Measurements from ENCODE around the gene CD47.

DNA sequence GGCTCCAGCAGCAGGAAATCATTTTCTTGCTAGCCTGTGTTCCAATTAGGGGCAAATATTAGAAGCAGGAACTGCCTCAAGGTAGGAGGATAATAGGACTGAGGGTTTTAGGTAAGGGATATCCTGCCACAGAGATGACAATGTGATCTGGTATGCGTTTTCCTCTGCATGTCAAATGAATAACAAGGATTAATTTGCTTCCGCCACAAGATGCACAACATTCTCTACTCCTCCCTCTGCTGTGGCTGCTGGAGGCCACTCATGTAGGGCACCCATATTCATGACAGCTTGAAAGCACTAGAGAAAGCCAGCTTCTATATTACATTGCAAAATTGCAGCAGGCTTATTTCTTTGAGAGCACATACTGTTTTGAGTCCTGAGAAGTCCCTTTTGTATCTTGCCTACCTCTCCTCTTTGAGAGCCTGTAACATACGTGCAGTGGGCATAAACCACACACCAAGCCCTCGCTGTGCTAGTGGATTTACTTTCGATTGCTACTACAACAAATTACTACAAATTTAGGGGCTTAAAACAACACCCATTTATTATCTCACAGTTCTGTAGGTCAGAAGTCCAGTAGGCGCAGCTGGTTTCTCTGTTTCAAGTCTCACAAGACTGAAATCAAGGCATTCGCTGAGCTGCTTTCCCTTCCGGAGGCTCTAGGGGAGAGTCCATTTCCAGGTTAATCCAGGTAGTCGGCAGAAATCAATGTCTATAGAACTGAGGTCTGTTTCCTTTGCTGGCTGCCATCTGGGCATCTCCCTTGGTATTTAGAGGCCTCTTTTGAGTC, 5.9 kb upstream of the CD47 start:
- TF ChIP-seq RFX5 (IDR thresholded peaks at IDR 0.05; ENCODE audit: low read depth, low read length) (no peak), SMC3 (IDR thresholded peaks at IDR 0.05; ENCODE audit: low read depth, low read length) (no peak), POLR2A (IDR thresholded peaks at IDR 0.05; ENCODE audit: low read depth, low read length) (no peak), CHD1 (IDR thresholded peaks at IDR 0.05; ENCODE audit: low read depth, low read length) (no peak), MXI1 (IDR thresholded peaks at IDR 0.05; ENCODE audit: borderline replicate concordance, low read depth, low read length) (no peak)
- TF ChIP-seq, protein P1, sequence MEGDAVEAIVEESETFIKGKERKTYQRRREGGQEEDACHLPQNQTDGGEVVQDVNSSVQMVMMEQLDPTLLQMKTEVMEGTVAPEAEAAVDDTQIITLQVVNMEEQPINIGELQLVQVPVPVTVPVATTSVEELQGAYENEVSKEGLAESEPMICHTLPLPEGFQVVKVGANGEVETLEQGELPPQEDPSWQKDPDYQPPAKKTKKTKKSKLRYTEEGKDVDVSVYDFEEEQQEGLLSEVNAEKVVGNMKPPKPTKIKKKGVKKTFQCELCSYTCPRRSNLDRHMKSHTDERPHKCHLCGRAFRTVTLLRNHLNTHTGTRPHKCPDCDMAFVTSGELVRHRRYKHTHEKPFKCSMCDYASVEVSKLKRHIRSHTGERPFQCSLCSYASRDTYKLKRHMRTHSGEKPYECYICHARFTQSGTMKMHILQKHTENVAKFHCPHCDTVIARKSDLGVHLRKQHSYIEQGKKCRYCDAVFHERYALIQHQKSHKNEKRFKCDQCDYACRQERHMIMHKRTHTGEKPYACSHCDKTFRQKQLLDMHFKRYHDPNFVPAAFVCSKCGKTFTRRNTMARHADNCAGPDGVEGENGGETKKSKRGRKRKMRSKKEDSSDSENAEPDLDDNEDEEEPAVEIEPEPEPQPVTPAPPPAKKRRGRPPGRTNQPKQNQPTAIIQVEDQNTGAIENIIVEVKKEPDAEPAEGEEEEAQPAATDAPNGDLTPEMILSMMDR (conservative IDR thresholded peaks at IDR 0.05; ENCODE audit: low read depth, low read length), result no peak
- TF ChIP-seq, protein P2, sequence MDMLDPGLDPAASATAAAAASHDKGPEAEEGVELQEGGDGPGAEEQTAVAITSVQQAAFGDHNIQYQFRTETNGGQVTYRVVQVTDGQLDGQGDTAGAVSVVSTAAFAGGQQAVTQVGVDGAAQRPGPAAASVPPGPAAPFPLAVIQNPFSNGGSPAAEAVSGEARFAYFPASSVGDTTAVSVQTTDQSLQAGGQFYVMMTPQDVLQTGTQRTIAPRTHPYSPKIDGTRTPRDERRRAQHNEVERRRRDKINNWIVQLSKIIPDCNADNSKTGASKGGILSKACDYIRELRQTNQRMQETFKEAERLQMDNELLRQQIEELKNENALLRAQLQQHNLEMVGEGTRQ (IDR thresholded peaks at IDR 0.05; ENCODE audit: low read depth, low read length), result no peak

Measured in IMR-90 (cell line).